Activated CD8-positive, alpha-beta memory T cell treated with anti-CD3 and anti-CD28 coated beads for 1 hour (primary cell): ENCODE results near the gene VPS41.
"Not testable (repeated sequence)": the region's sequence is repeated elsewhere in the genome, so short reads cannot be mapped to it uniquely, and the experiment has no call there.

ENCODE experiments used
- DNase-seq, 2 donors: peaks; one replicate each; pipeline ENCODE4 v3.0.0-alpha.2; 2020; ENCODE audit warnings: low read depth in 1 of 2; ENCODE audit errors: extremely low read depth in 1 of 2

VPS41 gene

DNA sequence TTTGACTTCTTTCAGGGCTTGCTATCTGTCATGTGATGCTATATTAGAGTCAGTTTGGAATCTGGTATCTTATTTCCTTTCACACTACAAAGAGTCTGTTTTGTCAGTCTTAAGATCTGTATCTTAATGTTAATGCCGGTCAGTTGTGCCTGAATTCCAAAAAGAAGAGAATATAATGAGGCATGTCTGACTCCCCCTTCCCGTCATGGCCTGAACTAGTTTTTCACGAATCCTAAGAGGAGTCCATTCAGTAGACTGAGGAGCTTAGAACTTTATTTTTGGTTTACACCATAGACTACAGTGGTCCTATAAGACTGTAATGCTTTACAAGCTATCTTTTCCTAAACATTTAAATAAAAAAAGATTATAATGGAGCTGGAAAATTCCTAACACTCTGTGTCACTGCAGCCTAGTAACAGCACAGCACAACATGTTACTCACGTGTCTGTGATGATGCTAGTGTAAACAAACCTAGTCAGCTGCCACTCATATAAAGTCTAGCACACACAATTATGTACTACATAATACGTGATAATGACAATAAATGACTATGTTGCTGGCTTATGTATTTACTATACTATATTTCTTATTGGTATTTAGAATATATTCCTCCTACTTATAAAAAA, 50.6 kb downstream of the VPS41 start:
- DNase-seq: no peak

DNA sequence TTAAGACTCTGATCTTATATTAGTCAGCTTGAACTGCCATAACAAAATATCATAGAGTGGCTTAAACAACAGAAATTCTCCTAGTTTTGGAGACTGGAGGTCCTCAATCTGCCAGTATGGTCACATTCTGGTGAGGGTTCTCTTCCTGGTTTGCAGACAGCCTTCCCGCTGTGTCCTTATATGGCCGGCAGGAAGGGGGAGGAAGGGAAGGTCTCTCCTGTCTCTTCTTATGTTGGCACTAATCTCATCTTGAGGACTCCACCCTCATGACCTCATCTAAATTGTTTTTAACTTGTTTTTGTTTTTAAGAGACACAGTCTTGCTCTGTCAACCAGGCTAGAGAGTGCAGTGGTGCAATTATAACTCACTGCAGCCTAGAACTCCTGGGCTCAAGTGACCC, 53.1 kb downstream of the VPS41 start:
- no peak for DNase-seq

DNA sequence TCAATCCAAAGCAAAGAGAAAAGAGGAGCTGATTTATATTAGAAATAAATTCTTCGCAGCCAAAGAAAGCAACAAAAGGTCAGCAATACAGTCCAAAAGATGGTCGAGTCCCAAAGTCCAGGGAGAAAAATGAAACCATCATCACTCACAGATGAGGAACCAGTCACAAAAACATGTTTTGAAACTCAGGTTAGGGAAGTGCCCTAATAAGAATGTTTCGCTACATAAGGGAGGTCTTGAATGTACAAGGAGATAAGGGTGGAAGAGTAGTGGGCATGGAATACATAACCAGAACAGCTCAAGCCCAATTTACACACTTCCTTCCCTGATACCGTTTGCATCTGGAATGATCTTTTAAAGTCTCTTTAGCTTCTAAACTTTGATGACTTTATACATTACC, 53.6 kb downstream of the VPS41 start:
- no peak for DNase-seq

DNA sequence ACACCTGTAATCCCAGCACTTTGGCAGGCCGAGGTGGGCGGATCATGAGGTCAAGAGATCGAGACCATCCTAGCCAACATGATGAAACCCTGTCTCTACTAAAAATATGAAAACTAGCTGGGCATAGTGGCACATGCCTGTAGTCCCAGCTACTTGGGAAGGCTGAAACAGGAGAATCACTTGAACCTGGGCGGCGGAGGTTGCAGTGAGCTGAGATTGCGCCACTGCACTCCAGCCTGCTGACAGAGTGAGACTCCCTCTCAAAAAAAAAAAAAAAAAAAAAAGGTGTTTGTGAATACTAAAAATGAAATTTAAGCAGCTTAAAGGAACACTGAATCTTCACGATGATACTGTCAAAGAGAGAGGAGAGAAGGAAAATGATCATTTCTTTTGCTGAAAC, 54.0 kb downstream of the VPS41 start:
- not testable (repeated sequence) for DNase-seq

DNA sequence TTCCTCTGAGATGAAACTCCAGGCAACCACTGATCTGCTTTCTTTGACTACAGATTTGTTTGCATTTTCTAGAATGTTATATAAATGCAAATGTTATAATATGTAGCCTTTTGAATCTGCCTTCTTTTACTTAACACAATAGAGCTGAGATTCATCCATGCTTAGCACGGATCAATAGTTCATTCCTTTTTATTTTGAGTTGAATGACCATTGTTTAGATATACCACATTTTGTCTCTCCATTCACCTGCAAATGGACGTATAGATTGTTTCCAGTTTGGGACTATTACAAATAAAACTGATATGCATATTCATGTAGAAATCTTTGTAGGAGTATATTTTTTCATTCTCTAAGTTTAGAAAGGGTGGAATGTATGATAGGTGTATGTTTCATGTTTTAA, 57.7 kb downstream of the VPS41 start:
- no peak for DNase-seq

DNA sequence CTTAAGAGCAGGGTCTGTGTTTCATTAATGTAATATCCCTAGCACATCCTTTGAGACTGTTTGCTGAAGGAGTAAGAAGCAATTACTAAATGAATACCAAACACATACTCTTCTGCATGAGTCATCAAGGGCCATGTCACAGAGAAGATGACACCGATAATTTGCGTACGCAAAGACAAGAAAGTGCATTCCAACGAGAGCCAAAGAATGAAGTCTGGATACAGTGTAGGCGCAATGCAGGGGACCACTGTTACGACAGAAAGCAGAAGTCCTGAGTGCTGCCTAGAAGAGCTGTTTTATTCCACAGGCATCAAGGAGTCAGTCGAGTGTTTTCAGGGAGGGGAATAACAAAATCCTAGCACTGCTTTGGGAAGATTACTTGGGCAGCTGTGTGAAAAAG, 62.7 kb downstream of the VPS41 start:
- no peak for DNase-seq

DNA sequence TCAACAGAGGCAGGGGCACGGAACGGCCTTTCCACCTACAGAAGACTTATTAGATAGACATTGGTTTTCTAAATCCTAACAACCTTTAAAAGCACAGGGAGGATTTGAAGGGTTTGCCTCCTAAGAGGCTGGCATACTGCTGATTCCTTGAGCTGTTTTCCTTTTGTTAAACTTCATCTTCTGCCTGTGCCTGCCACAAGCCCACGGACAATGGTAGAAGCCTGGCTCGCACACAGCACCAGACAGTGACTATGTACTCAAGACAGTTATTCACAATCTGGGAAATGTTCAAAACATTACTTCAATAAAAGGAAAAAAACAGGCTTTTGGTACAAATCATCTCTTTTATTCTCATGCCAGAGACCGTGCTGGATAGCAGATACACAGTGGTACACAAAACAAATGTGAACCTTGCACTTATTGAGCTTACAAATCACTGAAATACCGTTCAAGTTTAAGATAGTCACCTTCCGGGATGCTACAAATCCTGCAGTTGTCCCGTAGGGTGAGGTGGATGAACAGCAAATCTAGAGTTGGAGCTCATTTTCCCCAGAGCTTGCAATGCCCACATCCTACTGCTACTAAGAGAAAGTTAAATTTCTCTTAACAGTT, 63.9 kb downstream of the VPS41 start:
- DNase-seq: no peak

DNA sequence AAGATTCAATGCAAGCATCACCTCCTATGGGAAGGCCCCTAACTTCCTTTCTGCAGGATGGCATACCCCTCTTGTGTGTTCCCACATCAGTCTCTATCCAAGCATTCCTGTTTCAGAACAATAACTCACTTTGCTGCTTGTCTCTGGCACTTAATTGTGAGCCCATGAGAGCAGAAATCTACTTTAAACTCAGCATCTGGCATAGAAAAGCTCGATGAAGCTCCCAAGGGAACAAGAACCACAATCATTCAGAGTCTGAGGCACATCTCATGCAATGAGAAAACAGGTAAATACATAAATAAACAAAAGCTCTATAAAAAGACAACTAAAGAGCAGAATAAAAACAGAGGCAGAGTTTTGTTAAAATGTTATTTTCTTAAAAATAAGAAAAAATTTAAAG, 66.2 kb downstream of the VPS41 start:
- no peak for DNase-seq

DNA sequence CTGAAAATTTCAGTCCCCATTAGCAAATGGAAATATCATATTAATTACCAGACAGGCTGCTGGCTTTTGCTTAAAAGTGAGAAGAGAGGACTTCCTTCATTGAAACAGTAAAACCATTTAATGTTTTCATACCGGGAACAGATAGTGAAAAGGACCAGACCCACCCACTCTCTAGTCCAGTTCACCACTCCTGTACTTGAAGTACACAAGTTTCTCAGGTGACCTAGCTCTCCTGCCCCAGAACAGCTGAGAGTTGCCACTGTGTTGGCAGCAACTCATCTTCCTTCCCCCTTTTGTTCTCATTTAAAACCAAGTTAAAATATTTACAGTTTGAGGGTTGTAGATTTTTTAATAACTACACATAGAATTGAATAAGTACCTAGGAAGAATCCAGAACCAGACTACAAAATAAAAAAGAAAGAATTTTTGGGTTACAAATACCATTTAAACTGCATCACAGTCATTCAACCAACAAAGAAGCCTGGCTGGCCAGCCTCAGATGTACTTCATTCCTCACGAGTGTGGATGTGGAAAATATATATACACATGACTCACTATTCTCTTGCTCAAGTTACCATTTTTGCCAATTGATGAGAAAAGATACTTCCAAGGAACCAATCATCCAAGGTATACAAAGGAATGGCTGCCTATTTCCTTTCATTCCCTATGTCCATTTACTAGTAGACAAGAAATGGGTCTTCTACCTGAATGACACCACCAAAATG, 68.1 kb downstream of the VPS41 start:
- no peak for DNase-seq

DNA sequence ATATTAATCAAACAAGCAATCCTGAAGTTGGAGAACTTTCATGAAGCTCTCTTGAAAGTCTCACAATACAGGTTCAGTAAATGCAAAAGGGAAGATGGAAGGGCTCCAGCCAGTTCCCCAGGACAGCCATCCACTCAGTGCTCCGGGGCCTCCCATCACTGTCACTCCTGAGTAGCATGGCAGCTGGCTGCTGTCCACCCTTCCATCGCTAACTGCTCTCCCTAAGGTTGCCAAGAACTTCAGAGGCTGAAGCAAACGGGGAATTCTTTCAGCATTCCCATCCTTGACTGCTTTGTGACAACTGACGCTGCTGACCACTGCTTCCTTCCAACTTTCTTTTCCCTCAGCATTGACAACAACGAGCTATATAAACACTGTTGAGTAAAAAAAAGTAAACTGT, 69.1 kb downstream of the VPS41 start:
- no peak for DNase-seq

DNA sequence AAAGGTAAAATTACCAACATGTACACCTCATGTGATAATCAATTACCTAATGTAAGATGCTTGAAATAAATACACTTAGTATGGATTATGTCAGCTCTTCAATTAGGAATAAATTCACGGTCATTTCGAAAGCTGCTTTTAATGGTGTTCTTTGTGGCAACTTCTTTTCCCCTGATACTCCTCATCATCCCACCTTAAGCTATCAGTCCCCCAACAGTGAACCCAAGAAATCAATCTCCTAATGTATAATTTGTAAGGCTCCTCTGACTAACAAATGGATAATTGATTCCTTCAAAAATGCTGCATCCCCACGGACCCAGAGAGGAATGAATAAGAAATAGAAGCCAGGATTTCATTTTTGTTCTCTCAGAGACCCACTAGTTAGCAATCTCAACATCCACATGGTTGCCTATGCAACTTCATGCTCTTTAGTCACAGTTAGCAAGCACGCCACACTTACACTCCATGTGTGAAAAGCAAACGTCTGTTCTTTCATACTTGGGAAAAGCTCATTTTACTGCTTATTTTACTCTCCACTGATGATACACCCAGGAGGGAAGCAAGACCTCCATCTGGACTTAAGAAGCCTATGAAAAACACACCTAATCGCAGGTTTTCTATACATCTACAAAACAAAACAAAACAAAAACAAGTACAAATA, 70.1 kb downstream of the VPS41 start:
- DNase-seq: no peak

DNA sequence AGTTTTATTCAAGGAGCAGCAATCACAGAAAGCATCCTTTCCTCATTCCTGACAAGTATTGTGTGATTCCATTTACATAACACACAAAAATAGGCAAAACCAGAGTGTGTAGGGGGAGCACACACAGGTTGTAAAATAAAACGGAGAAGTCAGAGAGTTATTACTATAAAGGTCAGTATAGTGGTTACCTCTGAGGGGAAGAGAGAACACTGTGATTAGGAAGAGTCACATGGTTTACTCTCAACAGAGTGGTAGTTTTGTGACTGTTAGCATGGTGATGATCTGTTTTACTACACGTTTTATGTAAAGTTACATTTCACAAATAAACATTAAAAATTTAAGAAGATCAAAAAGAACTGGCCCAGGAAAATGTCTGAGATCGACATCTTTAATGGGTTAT, 74.6 kb downstream of the VPS41 start:
- DNase-seq: no peak

DNA sequence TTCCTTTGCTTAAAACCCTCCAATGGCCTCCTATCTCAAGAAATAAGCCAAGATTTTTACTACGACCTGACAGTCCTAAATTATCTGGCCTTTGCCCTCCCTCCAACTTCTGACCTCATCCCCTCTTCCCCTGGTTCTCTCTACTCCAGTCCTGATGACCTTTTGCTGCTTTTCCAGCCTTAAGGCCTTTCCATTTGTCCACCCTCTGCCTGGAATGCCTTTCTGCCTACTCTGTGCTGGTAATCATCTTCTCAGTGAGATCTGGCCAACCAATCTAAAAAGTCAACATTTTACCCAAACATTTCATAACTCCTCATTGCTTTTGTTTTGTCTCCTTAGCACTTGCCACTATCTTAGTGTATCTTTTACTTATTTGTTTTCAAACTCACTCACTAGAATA, 75.7 kb downstream of the VPS41 start:
- no peak for DNase-seq

DNA sequence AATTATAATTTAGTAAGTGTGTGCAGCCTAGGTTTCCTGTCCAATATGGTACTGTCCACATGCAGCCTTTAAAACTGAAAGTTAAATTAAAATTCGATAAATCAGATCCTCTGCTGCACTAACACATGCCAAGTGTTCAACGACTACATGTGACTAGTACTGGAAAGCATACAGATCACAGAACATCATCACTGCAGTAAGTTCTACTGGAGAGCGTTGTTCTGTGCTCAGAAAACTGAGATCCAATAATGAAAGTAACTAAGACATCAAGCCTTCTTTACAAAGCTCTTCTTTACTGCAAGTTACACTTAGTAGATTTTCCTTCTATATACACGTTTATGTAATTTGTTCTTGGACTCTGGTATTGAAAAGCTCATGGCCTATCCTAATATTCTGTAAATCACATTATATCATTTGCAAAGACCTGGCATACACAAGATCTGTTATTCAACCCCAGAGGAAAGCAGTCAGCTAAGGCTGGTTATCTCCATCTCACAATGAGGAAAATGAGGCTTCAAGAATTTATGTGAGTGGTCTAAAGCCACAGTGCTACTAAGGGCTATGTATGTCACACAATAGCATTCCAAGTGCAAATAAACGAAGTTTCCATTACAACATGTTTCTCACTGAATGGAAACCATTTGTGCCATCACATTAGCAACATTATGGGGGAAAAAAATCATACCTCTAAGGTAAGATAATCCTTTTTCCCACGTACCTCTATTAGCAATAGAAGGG, 77.6 kb downstream of the VPS41 start:
- DNase-seq: no peak

DNA sequence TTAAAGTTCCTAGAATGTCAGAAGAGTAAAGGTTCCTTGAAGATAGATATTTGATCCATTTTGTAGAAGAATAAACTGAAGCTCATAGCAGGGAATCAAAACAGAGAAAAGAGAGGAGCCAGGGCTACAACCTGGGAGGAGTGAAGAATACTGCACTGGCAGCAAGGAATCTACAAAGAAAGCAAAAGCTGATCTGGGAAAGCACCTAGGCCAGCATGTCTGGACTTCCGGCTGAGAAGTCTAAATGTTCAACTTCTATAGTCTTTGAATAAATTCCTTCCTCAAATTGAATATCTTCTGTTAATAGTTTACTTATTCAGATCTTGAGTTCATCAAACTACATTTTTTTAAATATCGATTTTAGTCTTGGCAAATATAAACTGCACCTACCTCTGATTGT, 78.2 kb downstream of the VPS41 start:
- no peak for DNase-seq

DNA sequence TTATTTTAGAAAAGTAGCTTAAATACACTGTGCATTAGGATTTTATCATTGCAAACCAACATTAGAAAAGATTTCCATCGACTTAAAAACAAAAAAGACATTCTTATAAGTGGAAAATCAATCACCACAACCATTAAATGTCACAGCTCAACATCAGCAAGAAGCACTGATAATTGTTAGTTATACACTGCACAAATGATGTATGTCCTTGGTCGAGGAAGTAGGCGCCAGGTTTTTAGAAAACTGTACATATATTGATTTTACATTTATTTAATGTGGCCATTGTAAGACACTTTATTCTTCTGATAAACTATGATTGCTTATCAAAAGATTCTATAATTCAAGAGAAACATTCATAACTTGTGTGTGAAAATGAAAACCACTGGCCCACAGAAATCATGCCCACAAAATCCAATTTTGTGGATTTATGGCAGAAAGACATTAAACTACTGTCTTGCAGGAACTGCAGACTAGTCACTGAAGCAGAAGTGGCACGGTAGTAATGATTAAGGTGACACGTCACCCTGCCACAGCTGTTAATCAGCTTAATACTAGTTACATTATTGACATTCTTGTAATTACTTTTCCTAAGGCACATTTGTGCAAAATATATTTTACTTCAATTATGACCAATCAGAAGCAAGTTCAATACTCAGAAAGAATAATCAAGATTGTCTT, 79.4 kb downstream of the VPS41 start:
- DNase-seq: no peak

DNA sequence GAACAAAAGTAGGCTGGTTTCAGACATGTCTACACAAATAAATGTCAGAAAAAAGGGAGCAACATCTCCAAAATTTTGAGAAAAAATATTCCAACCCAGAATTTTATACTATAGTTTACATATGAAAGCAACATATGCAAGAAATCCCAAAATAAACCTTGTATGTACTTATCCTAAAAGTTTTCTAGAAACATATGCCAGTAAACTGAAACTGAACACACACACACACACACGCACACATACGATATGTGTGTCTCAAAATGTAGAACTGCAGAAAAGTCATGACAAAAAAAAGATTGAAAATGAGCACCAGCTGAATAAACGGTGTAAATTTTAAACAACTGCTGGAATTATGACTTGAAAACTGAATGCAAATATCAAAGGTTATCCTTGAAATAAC, 81.0 kb downstream of the VPS41 start:
- DNase-seq: no peak

DNA sequence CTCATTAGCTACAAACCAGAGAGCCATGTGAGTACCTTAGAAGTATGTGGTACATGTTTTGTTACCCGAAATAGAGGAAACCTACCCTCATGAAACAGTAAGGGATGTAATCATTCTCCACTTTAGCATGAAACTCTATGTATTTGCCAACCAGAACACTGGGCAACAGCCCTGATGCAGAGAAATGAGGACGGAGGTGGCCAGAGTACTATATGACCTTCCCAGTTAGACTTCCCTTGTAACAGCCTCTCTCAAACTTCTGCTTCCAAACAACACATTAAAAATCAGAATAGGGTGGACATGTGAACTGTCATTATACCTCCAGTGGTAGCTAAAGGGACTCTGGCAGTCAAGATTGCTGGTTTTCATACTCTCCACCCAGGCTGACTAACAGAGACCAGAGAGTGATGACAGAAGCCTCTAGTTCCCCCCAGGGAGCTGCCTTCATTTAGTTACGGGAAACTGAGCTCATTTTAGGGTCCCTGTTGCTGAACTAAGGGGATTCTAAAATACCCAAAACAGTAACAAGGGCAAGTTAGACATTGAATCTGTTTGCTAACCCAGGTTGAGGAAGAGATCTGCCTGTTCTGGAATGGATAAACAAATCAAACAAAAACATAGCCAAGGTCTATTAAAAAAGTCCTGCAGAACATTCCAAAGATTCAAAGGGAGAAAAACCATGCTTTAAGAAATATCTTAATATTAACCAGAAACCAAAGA, 83.1 kb downstream of the VPS41 start:
- no peak for DNase-seq

DNA sequence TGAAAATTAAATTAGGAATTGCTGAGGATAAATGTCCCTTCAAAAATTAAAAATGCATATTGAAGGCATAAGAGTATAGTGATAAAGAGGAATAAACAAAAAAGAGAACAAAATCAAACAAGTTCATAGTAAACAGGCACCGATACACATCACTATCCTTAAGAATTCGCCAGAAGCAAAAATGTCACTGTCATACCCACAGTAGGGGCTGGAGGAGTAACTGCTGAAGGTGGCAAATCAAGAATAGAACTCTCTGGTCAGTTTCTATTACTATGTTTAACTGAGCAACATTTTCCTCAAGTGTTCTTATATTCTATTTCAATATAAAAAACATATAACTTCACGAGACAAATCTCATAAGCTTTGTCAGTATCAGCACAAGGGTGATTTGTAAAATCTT, 84.0 kb downstream of the VPS41 start:
- no peak for DNase-seq

DNA sequence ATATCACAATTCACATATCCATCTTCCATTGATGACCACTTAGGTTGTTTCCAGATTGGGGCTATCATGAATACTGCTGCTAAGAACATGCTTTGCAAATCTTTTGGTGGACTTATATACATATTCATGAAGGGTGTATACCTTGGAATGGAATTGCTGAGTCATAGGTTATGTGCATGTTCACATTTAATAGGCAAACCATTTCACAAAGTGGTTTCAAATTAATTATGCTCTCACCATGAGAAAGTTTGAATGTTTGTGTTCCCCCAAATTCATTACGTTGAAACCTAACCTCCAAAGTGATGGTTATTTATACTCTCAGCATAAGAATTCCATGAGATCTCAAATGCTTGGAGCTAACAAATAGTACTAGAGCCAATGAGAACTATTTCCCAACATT, 86.4 kb downstream of the VPS41 start:
- no peak for DNase-seq
